GM12801 (cell line): ENCODE measurements around the gene BAIAP3.

ENCODE experiments used
- CTCF ChIP-seq: IDR thresholded peaks from one replicate; pipeline ENCODE4 v1.5.1; 2011; ENCODE audit warnings: control low read depth; ENCODE audit not compliant: insufficient read length; ENCODE audit errors: extremely low read depth

The BAIAP3 gene

DNA sequence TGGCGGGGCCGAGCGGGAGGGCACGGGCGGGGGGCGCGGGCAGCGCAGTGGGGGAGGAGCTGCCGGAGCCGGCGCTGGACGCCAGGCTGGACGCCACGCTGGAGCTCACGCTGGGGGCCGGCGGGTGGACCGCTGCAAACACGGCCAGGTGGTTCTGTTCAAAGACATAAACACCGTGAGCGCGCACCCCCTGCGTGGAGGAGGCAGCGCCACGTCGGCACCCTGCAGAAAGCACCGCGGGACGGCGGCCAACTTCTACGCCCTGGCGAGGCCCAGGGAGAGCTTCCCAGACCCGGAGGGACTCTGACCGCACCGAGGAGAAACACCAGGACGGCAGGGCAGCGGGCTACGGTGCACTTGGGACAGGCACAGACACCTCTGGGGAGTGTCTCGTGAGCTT, 51.8 kb downstream of the BAIAP3 start:
- no peak for TF ChIP-seq CTCF

DNA sequence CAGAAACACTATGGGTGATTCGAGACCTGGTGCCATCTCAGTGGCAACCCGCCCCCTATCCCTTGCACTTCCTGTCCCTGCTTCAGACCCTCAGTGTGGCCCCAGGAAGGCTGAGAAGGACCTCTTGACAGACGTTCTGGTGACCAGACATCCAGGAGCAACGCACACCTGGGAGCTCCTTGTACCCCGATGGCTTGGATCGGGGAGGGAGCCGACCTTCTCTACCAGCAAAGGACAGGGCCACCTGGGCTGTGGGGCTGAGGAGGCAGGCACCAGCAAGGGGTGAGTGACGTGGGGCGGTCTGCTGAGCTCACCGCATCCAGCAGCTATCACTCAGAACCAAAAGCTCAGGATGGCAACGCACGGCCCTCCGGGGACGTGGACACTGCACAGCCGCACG, 53.9 kb downstream of the BAIAP3 start:
- TF ChIP-seq CTCF, result no peak

DNA sequence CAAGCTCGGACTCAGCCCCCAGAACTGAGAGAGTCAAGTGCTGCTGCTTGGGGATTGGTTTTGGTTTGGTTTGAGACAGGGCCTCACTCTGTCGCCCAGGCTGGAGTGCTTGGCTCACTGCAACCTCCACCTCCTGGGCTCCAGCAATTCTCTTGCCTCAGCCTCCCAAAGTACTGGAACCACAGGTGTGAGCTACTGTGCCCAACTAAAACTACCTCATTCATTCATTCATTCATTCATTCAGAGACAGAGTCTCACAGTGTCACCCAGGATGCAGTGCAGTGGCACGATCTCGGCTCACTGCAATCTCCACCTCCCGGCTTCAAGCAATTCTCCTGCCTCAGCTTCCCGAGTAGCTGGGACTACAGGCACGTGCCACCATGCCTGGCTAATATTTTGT, 56.3 kb downstream of the BAIAP3 start:
- TF ChIP-seq CTCF, result no peak

- TF ChIP-seq CTCF, result no peak
Observed at GRCh38 chr16:1390239-1390779, 56.9 kb downstream of the BAIAP3 start.

DNA sequence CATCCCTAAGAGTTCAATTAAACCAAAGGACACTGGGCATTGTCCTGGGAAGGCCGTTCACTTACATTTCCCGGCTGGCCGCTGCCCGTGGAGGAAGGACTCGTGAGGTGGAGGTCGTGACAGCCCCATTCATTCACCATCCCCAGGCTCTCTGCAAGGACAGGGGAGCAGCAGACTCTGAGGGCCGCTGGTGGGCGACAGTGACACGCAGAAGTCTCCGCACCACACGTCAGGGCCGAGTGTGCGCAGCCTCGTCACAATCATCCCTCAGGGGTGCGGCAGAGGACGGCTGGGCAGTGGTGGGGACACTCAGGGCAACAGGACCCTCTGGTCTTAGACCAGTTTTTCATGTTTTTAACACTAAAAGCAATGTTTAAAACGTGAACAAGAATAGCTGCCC, 59.4 kb downstream of the BAIAP3 start:
- no peak for TF ChIP-seq CTCF

DNA sequence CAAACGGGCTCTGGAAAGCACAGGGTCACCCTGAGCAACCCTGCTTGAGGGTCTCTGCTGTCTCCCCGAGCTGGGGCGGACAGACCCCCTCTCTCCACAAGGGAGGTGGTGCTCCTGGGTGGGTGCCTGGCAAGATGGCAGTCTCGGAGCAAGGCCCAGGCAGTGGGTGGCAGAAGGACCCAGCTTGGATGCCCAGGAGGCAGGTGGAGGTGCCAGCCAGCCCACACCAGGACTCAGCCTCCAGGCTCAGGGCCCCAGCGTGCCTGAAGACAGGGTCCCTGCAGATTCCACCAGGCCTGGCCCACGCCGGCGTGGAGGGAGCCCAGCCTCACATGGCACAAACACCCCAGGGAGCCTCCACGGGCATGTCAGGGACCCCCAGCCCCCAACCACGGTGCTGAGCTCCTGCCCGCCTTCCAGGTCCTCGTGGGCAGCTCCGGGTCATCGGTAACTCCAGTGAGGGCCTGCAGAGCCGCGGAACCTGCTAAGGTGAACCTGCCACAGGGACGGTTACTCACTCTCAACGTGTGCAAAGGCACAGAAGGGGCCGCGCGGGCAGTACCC, 60.2 kb downstream of the BAIAP3 start:
- no peak for TF ChIP-seq CTCF

DNA sequence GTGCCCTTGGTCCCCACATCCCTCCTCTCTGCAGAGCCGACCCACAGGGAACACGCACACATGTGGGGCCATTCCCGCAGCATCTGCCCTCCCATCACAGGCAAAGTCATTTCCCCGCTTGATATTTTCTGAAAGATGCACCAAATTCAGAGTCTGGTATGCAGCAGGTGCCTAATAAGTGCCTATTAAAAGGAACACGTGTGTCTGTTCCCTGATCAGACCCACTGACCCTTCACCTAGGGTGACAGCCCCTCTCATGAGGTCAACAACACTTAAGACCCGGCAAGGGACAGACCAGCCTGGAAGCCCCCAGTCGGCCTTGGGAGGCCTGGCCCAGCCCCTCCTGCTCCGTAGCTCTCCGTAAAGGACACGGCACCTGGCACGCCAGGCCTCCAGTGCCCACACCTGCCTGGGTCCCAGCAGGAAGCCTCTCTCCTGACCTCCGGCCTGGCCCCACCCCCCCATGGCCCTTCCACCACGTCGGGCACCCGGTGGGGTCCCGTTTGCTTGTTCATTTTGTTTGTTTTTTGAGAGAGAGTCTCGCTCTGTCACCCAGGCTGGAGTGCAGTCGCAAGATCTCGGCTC, 61.0 kb downstream of the BAIAP3 start:
- TF ChIP-seq CTCF, result no peak
